ENCODE results near the gene IPO4. TPM values are rescaled to one million over a fixed set of nuclear protein-coding genes. Genes with fewer than 3 reads are reported as not detected.
A peak's percentile ranks its signal among the peaks of the same experiment; 100 is the strongest.

IPO4 gene
- total and polyA plus RNA-seq, 2 of the 13 experiments (the other 11 are each of a cell fraction or from before 2014, with no cell fraction given) = 39.0 to 179 TPM

DNA sequence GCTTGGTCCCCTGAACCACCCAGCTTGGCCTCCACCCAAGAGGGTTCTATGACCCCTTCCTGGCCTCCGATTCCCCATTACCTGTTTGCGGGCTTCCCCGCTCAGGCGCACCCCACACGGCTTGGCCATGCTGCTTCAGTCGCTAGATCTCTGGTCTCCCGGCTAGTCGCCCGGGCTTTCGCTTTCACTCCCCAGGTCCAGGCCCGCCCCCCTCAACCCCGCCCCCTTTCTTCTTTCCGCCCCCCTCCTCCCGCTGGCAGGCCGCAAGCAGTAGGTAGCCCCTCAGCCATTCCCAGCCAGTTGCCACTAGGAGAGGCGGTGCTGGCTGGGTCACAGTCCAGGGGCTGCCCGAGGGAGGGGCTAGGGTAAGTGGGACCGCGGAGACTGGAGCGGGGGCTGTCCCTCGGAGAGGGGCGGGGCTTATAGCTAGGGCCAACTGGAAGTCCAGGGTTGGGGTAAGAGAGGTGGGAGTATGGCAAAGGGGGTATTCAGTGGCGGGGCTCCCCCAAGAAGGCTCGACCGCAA, 42.1 kb downstream of the IPO4 start, which contains the start of gene PSME2 (continued):
- TF ChIP-seq, protein P1, sequence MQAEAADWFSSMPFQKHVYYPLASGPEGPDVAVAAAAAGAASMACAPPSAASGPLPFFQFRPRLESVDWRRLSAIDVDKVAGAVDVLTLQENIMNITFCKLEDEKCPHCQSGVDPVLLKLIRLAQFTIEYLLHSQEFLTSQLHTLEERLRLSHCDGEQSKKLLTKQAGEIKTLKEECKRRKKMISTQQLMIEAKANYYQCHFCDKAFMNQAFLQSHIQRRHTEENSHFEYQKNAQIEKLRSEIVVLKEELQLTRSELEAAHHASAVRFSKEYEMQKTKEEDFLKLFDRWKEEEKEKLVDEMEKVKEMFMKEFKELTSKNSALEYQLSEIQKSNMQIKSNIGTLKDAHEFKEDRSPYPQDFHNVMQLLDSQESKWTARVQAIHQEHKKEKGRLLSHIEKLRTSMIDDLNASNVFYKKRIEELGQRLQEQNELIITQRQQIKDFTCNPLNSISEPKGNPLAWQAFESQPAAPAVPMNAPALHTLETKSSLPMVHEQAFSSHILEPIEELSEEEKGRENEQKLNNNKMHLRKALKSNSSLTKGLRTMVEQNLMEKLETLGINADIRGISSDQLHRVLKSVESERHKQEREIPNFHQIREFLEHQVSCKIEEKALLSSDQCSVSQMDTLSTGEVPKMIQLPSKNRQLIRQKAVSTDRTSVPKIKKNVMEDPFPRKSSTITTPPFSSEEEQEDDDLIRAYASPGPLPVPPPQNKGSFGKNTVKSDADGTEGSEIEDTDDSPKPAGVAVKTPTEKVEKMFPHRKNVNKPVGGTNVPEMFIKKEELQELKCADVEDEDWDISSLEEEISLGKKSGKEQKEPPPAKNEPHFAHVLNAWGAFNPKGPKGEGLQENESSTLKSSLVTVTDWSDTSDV (CRISPR knock-in tag; IDR thresholded peaks at IDR 0.05) = no peak
- no peak for TF ChIP-seq PHB2 (IDR thresholded peaks at IDR 0.05; ENCODE audit: partially characterized antibody)
- TF ChIP-seq SNAI1 (CRISPR knock-in tag; IDR thresholded peaks at IDR 0.05; ENCODE audit: borderline replicate concordance) = peak; percentile 93
- TF ChIP-seq, protein P2, sequence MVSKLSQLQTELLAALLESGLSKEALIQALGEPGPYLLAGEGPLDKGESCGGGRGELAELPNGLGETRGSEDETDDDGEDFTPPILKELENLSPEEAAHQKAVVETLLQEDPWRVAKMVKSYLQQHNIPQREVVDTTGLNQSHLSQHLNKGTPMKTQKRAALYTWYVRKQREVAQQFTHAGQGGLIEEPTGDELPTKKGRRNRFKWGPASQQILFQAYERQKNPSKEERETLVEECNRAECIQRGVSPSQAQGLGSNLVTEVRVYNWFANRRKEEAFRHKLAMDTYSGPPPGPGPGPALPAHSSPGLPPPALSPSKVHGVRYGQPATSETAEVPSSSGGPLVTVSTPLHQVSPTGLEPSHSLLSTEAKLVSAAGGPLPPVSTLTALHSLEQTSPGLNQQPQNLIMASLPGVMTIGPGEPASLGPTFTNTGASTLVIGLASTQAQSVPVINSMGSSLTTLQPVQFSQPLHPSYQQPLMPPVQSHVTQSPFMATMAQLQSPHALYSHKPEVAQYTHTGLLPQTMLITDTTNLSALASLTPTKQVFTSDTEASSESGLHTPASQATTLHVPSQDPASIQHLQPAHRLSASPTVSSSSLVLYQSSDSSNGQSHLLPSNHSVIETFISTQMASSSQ (IDR thresholded peaks at IDR 0.05; ENCODE audit: low read depth) = 0 out of 2 replicates have a peak, but pooled peaks have one; percentile 5
- TF ChIP-seq, protein P2 (CRISPR knock-in tag; IDR thresholded peaks at IDR 0.05; ENCODE audit: borderline replicate concordance) = peak; percentile 60; the same call in 1 of the 2 replicates
- TF ChIP-seq BHLHE40 (IDR thresholded peaks at IDR 0.05; ENCODE audit: low read length) = 0 out of 2 replicates have a peak, but pooled peaks have one; percentile 10
- TF ChIP-seq, protein P3, sequence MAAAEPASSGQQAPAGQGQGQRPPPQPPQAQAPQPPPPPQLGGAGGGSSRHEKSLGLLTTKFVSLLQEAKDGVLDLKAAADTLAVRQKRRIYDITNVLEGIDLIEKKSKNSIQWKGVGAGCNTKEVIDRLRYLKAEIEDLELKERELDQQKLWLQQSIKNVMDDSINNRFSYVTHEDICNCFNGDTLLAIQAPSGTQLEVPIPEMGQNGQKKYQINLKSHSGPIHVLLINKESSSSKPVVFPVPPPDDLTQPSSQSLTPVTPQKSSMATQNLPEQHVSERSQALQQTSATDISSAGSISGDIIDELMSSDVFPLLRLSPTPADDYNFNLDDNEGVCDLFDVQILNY (CRISPR knock-in tag; conservative IDR thresholded peaks at IDR 0.05) = 0 out of 2 replicates have a peak, but pooled peaks have one; percentile 17
- TF ChIP-seq ZNF44 (CRISPR knock-in tag; IDR thresholded peaks at IDR 0.05) = no peak; the same call in 1 of the 2 replicates
- TF ChIP-seq ZNF790 (CRISPR knock-in tag; IDR thresholded peaks at IDR 0.05; ENCODE audit: borderline replicate concordance) = no peak
- TF ChIP-seq ZNF367 (CRISPR knock-in tag; IDR thresholded peaks at IDR 0.05; ENCODE audit: borderline replicate concordance) = no peak
- no peak for TF ChIP-seq ZMYM4 (CRISPR knock-in tag; IDR thresholded peaks at IDR 0.05)

Data from HepG2 (cell line).